HL-60/S4 (cell line): Measurements from ENCODE around the gene SSTR4.

Experiments used
- in situ Hi-C: fragments of 300-500 bp; cut with MboI; formaldehyde crosslinking; loops from 2 replicates; pipeline ENCODE4 v1.14.3; 2022; ENCODE audit warnings: low sequenced_read_pairs

The SSTR4 gene

DNA sequence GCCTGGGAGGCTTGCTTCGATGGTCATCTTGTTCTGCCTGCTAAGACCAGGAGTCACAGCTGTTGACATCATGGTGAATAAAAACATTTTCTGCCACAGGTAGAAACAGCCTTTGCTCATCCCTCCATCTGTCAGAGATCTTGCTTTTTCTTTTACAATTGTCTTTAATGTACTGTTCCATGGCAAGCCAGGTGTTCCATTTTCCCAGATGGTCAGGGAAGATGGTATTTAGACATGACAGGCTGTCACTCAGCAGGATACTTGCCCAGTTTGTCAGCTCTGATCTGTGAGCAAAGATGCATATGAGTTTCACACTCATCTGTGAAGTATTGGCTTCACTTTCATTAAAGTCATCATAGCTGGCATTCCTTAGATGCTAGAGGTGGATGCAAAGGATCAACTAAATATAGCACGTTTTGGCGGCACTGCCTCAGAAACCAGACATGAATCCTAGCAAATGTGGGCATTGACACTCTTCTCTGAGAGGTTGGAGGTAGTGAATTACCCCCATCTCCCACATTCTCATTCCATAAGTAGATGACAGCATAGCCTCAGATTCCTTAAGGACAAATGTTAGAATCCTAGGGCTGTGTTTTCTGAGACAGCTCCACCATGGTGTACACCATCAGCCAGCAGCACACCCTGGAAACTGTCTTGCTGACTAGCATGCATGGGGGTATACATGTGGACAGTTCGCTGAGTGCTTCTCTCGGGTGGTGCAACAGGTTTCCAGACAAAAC lies 4.2 kb downstream of the SSTR4 start:
- in situ Hi-C loops, result loop anchor here (10.0 kb wide), 1 partner anchor 305 kb away; no protein-coding TSS in a partner anchor

DNA sequence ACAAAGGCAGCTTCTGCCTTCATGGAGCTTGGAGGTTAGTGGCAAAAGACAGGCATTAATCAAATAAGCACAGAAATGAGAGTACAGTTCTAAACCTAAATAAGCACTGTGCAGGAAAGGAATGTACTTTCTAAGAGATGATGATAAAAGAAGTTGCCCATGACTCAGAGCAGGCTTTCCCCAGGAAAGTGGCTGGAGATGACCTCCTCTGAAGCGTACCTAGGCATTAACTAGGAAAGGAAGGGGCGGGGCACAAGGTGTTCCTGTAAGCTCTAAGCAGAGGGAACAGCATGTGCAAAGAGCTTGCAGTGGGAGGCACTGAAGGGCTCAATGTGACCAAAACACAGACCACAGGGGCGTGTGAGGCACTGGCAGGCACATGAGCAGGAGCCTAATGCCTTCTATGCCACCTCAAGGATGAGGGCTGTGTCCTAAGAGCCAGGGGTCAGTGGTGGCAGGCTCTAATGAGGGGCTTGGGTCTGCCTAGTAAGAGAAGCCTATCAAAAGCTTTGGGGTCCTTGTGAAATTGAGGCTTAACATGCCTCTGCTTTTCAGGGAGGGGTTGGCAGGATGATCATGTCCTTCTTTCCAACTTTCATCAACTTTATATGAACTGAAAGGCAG lies 4.9 kb downstream of the SSTR4 start:
- in situ Hi-C loops, result loop anchor here (10.0 kb wide), 1 partner anchor 305 kb away; no protein-coding TSS in a partner anchor

DNA sequence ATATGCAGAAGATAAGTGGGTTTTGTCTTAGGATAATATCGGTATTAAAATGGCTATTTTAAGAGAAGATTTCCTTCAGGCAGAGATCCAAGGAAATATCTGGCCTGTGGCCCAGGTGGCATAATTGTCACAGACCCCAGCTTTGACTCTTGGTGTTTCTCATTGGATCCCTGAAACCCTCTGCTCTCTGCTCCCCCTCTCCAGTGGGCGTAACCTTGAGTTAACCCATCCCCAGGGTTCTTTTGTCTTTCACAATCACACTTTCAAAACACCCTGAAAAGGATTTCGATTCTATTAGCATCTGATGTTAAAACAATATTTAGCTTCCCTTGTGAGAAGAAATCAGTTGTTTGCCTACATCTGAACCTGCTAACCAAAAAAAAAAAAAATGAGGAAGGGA lies 7.2 kb downstream of the SSTR4 start:
- in situ Hi-C loops, result no loop called here

DNA sequence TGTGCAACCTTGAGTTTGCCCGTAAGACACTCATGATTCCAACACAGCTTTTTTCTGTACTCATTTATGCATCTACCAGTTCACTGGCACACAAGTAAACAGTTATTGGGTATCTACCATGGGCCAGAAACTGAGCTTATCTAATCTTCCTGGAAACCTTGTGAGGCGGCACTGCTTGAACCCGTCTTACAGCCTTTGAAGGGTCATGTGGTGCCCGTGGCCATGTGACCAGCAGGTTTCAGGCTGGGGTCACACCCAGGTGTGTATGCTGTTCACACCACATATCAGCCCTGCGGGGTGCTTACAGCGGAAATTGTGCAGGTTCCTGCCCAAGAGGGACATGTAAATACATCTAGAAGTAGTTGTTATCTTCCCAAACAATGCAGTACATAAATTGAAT lies 8.3 kb downstream of the SSTR4 start:
- in situ Hi-C loops, result no loop called here

DNA sequence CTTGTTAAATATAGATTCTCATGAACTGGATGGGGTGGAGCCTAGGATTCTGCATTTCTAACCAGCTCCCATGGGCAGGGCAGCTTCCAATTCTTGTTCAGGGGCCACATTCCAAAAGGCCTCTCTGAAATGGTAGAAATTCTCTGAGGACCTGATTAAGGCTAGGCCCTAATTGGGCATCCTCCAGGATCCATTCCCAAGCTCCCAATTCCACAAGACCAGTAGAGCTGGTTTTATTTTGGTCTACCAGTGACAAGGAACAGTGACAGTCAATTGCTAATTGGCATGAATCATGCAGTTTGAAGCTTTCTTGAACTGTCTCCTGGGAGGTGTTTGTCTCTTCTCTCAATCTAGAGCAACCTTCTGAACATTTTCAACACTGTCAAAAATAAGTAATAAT lies 11.3 kb downstream of the SSTR4 start:
- in situ Hi-C loops, result no loop called here

DNA sequence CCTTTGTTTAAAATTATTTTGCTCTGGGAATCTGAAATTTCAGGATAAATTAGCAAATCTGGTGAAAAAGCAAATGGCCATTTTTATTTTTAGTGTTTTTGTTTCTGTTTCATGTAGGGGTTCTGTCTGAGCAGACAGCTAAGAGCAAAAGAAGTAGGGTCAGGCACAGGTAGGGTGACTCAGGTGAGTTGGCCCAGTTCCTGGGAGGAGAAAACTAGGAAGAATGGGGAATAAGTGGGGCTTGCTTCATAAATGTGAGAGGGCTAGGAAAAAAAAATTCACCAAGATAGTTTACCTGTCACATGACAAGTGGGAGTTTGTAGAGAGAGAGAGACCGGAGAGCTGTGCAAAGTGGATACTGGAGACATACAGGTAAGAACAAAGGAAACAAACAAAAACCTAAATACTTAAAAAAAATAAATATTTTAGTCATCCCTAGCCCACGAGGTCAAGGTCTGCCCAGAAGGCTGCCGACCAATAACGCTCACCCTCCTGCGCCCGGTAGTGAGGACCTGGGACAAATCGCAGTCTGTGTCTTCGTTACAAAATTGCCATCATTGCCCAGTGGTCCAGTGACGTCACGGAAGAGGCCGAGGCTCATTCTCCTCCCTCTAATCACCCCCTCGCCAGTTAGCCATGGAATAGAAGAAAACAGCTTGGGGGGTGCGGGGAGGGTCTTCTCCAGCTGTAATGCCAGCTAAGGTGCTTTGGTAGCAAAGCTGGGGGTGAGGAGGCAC lies 12.1 kb downstream of the SSTR4 start:
- in situ Hi-C loops, result no loop called here

DNA sequence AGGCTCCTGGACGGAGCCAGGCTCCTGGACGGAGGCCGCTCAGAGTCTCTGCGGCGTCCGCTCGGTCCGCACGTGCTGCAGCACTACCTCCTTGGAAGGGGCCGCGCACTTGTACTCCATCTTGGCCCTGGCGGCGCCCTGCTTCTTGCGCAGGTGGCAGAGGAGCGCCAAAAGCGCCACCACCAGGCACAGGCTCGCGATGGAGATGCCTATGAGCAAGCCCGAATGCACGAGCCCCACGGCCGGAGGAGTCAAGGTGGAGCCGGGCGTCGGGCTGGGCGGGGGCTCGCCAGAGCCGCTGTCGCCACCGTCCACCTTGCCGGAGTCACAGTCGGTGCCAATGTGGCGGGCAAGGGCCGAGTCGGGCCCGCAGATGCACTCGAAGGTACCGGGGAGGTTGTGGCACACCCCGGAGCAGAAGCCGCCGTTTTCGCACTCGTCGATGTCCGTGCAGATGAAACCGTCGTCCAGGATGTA lies 12.7 kb downstream of the SSTR4 start:
- in situ Hi-C loops, result no loop called here

DNA sequence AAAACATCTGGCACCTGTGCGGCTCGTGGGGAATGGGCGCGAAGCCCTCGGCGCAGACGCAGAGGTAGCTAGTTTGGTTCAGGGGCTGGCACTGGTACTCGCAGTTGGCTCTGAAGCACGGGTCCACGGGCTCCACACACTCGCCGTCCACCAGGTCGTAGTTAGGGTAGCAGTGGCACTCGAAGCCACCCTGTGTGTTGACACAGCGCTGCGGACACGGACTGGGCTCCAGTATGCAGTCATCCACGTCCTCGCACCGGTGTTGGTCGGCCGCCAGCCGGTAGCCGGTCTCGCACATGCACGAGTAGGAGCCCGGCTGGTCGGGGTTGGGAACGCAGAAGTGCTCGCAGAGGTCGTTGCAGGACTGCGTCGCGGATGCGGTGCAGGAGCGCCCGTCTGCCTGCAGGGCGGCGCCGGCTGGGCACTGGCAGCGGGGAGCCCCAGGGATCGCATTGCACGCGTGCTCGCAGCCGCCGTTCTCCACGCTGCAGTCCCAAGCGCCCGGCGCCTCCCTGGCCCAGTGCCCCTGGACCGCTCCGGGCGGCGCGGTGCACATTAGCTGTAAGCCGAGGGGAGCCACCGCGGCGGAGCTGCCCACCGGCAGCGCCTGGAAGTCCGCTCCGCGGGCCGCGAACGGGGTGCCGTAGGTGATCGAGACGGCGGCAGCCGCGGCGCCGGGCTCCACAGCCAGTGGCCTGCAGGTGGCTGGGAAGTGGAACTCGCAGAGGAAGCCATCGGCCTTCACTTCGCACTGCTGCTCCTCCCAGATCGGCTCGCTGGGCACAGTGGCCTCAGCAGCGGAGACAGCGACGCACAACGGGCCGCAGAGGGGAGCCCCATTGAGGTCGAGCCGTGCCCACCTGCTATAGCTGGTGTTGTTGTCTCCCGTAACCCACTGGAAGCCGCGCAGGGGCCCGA lies 13.4 kb downstream of the SSTR4 start:
- in situ Hi-C loops, result no loop called here

DNA sequence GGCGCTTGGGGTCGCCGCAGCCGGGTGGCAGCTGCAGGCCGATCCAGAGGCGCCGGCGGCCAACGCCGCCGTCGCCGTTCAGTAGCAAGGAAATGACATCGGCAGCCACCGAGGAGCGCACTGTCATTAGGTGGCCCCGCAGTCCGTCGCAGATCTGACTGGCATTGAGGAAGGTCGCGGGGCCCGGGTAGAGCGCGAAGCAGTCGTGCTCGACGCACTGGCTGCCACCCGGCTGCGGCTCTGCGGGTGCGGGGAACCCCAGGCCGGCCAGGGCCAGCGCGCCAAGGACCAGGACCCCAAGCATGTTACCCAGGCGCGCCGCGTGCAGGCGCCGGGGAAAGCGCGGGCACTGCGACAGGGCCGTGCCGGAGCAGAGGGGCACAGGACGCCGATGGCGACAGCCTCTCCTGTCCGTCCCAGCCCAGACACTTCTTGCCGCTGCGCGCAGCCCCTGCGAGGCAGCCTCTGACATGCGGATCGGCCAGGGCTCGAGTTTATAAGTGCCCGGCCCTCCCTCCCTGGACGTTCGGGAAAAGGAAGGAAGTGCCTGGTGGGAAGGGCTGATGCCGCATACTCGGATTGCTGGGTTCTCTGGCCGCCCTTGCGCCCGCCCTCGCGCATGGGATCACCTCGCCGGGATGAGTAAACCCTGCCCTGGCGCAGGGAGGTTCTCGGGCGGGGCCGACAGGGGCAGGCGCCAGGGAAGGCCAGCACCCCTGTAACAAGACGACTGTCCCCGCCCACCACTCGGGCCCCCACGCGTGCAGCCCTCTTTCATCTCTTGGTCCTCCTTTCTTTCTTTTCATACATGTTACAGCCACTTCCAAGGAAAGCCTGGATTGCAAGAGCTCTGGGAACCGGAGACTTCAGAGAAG lies 14.3 kb downstream of the SSTR4 start, which contains the start of gene THBD:
THBD (minus strand) TSS at position 472 of the 875 bp plus-strand sequence; CDS start at position 304, 168 bp downstream.
- in situ Hi-C loops, result loop anchor here (10.0 kb wide), 1 partner anchor 125 kb away; no protein-coding TSS in a partner anchor

DNA sequence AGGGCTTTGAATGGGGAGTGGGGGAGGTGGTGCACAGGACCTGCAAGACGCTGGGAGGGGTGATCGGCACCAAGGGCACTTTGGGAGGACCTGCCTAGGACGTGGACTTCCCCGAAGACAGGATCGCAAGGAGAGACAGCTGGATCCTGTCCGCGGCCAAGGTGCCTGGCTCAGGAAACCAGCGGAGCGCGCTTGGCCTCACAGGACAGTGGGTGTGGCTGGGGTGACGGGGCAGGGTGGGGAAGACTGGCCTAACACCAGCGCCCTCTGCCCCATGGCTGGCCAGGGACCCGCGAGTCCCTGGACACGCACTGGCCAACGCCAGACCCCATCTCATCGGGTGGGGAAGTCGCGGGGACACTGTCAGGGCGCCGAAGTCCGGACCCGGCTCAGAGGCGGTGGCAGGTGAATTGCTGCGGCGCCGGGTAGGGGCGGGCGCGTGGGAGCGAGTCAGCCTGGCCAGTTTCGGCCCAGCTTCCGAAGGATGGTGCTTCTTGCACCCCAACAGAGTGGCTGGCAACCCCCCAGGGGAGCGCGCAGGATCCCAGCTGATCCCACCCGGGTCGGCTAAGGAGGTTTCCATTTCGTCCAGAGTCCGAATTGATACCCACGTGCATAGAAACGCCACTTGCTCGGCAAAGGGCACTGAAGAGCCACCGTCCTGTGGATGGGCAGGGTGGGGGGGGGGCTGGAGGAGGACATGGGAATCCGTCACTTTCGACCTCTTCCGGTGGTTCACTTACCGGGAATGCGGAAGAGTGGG lies 15.1 kb downstream of the SSTR4 start:
- in situ Hi-C loops, result loop anchor here (10.0 kb wide), 1 partner anchor 125 kb away; no protein-coding TSS in a partner anchor

DNA sequence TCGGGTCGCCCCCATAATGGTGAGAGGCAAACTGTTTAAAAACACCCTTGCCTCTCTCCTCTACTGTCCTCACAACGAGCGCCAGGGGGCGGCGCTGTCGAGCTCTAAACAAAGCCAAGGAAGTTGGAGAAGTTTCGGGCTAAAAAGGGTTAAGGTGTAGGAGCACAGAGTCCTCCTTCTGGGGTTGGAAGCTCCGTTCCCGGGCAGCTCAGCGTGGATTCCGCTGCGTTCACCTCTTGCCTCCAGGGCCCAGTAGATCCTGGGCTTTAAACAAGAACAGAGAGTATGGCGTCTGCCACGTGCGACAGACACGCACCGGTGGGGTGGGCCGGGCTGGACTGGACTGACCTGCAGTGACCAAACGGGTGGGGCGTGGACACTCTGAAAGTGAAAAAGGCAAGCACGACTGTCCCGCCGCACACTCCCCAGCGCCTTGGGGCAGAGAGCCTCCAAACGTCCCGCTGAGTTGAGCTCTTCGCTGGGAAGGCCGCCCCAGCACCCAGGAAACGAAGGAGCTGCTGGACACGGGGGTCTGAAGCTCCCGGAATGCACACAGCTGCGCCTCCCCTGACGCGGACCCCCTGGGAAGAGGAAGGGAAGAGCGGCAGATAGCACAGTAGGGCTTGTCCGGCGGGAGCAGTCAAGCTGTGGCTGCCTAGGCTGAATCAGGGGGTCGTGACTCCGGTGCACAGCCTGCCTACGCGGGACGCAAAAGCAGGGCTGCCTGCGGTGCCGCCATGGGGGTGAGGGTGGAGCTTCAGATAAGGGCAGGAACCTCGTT lies 15.9 kb downstream of the SSTR4 start:
- in situ Hi-C loops, result loop anchor here (10.0 kb wide), 1 partner anchor 124 kb away; no protein-coding TSS in a partner anchor

DNA sequence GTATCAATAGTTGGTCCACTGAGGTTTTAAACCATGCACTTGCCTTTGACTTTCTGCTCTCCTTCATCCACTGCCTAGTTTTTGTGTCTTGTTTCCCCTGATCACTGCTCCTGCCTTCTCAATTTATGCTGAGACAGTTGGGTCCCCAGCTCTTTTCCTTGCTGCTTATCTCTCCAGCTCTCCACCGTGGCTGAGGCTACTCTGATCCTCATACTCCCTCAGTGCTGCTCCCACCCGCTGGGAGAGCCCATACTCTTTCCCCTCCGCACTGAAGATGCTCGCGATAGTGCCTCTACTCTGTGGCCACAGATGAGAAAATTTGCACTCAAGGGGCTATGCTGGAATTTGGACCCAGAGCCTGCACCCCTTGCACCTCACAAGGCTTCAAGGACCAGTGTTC lies 17.8 kb downstream of the SSTR4 start:
- in situ Hi-C loops, result loop anchor here (10.0 kb wide), 1 partner anchor 122 kb away; no protein-coding TSS in a partner anchor

DNA sequence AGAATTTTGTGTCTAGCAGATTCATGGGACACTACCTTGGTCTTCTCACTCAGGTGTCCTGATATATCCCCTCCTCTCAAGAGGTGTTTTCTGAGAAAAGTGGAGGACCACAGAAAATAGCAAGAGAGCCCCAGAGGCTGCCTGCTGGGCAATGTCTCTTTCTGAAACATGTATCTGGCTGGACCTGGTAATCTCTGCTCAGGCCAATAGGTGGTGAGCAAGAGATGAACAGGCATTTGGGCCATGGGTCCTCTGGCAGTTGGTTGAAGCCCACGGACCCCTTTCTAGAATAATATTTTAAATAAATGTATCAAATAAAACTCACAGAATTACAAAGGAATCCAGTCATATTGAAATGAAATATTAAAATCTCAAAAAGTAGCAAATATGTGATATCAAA lies 23.1 kb downstream of the SSTR4 start:
- in situ Hi-C loops, result loop anchor here (10.0 kb wide), 1 partner anchor 117 kb away; no protein-coding TSS in a partner anchor

DNA sequence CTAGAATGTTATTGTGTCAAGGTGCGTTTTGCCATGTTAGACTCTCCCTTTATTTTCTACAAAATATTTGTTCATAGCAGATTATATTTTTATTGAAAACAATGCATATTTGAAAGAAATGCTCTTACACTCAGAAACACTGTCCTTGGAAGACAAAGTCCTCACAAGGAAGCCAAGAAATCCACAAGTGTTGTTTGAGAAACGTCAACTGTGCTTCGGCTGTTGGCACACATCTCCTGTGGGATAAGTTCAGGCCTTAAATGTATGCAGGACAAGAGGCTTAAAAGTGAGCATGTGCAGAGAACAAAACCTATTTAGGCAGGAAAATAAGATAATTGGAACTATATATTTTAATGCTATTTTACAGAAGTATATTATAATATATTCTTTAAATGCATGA lies 23.9 kb downstream of the SSTR4 start:
- in situ Hi-C loops, result loop anchor here (10.0 kb wide), 1 partner anchor 116 kb away; no protein-coding TSS in a partner anchor

DNA sequence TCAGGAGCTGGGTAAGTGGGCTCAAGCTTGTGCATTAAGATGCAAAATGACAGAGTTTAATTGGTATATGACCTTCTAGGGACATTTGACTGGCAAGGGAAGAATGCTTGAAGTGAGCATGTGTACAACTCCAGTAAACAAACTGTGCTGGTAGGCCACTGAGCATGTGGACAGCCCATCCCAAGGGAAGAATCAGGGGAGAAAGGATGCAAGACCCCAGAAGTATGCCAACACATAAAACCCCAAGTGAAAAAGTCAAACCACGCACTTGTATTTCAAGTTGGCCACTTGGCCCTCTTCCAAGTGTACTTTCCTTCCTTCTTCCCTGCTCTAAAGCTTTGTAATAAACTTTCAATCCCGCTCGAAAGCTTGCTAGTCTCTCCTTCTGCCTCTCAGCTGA lies 24.7 kb downstream of the SSTR4 start:
- in situ Hi-C loops, result loop anchor here (10.0 kb wide), 1 partner anchor 115 kb away; no protein-coding TSS in a partner anchor

DNA sequence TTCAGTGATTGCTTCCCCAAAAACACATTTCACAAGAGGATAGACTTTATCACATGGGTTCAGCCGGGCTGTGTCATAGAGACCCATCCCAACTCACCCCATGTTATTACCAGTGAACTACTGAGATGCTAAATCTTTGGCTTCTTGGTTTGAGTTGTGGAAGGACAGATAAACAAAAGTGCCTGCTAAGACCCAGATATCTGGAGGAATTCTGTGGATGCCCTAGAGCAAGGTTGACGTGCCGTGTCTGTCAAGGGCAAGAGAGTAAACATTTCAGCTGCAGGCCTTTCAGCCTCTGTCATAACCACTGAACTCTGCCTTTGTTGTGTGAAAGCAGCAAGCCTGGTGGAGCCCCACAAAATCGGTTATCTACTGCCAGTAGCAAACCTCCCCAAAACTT lies 25.5 kb downstream of the SSTR4 start:
- in situ Hi-C loops, result no loop called here

DNA sequence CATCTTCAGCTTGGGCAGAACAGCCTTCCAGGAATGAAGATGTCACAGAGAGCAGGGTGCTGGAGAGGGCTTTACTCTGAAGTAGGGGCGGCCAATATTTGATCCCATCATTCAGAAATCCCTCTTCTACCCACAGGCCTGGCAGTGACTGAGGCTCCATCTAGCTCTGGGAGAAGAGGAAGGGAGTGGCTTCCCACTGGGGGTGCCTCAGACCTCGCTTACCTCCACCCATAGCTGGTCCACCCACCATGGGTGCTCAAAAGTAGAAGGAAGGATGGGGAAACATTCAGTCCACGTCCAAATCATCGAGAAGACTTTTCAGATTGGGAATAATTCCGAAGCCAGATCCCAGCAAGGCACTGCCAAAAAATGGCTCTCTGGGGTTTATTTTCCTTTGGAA lies 26.1 kb downstream of the SSTR4 start:
- in situ Hi-C loops, result no loop called here
